GM12878 (cell line): Measurements from ENCODE around the gene MSH5. TPM values are rescaled to one million over a fixed set of nuclear protein-coding genes. Genes with fewer than 3 reads are reported as not detected.

Experiments
- BMI1 ChIP-seq: fragments of 450-650 bp; IDR thresholded peaks from 2 replicates; pipeline ENCODE4 v1.6.1; 2016; ENCODE audit warnings: mild to moderate bottlenecking, moderate library complexity, borderline replicate concordance
- E2F8 ChIP-seq: fragments of 450-650 bp; IDR thresholded peaks from 2 replicates; pipeline ENCODE4 v1.6.1; 2018; ENCODE audit warnings: mild to moderate bottlenecking, low read depth, moderate library complexity; ENCODE audit not compliant: partially characterized antibody
- HCFC1 ChIP-seq: fragments of 150-350 bp; IDR thresholded peaks from 2 replicates; pipeline ENCODE4 v1.6.1; 2014; ENCODE audit warnings: low read length
- HDAC2 ChIP-seq: fragments of 200-600 bp; sonication (generic); IDR thresholded peaks from 2 replicates; pipeline ENCODE4 v1.6.1; 2017
- HDGF ChIP-seq: fragments of 450-650 bp; IDR thresholded peaks from 2 replicates; pipeline ENCODE4 v1.6.1; 2016; ENCODE audit warnings: antibody characterized with exemption
- MAX ChIP-seq: IDR thresholded peaks from 2 replicates; pipeline ENCODE4 v1.6.1; 2012; ENCODE audit warnings: low read depth, low read length, improper control_type of control experiment
- MLLT1 ChIP-seq: fragments of 450-650 bp; IDR thresholded peaks from 2 replicates; pipeline ENCODE4 v1.6.1; 2016; ENCODE audit warnings: mild to moderate bottlenecking
- MTA3 ChIP-seq: IDR thresholded peaks from 2 replicates; pipeline ENCODE4 v1.6.1; 2012; ENCODE audit warnings: low read length, inconsistent platforms, borderline replicate concordance
- NBN ChIP-seq: fragments of 450-650 bp; IDR thresholded peaks from 2 replicates; pipeline ENCODE4 v1.6.1; 2016
- NKRF ChIP-seq: fragments of 450-650 bp; conservative IDR thresholded peaks from 2 replicates; pipeline ENCODE4 v1.6.1; 2017; ENCODE audit warnings: mild to moderate bottlenecking, moderate library complexity
- POU2F2 ChIP-seq: IDR thresholded peaks from 3 replicates; pipeline ENCODE4 v1.6.1; 2011; ENCODE audit warnings: low read depth, mild to moderate bottlenecking, low read length, borderline replicate concordance
- REST ChIP-seq: IDR thresholded peaks from 2 replicates; pipeline ENCODE4 v1.6.1; 2012; ENCODE audit warnings: mild to moderate bottlenecking, low read depth, low read length
- TAF1 ChIP-seq: IDR thresholded peaks from 2 replicates; pipeline ENCODE4 v1.6.1; 2011; ENCODE audit warnings: mild to moderate bottlenecking, low read depth, low read length, borderline replicate concordance
- ZBTB40 ChIP-seq: fragments of 450-650 bp; IDR thresholded peaks from 2 replicates; pipeline ENCODE4 v1.6.1; 2016; ENCODE audit warnings: mild to moderate bottlenecking, moderate library complexity, borderline replicate concordance
- ZSCAN29 ChIP-seq: fragments of 450-650 bp; IDR thresholded peaks from 2 replicates; pipeline ENCODE4 v1.6.1; 2017; ENCODE audit warnings: mild to moderate bottlenecking, moderate library complexity
- polyA plus RNA-seq, 11 experiments: library from polyadenylated mRNA; depleted of rRNA in 4 of 11; unstranded in 6 of 11; stranded (reverse) in 5 of 11; fragments of >200 nt; fragmentation: Nextera tagmentation in 4 of 11; fragmentation: Illumina TruSeq in 1 of 11; extraction: Ambion mirVana in 4 of 11; extraction: Trizol in 1 of 11; gene quantifications; 1 replicate in 1 of 11; 2 replicates in 10 of 11; pipeline versions ENCODE4 v1.2.1 to v1.2.3, GENCODE V29; 2011 to 2016; ENCODE audit warnings: inconsistent platforms in 2 of 11, missing spikeins in 2 of 11, low read depth in 1 of 11
- total RNA-seq, 4 experiments: library from RNA; depleted of rRNA in 3 of 4; stranded (reverse); fragments of >200 nt in 3 of 4; fragmentation: Illumina TruSeq in 1 of 4; extraction: Trizol in 1 of 4; gene quantifications; 2 replicates each; pipeline versions ENCODE4 v1.2.1 to v1.2.3, GENCODE V29; 2013 to 2021

MSH5 gene
- total and polyA plus RNA-seq, 10 of the 15 experiments (the other 5 are each of a cell fraction or from before 2014, with no cell fraction given) = 9.1 to 52.7 (median 30.0) TPM

GRCh38 chr6:31737315-31737990 is 2.4 kb upstream of the MSH5 start (continued):
- TF ChIP-seq MLLT1 (no peak), TAF1 (no peak; the same call in 1 of the 2 replicates), REST (no peak), ZBTB40 (no peak), MAX (no peak), MTA3 (no peak), HDGF (0 out of 2 replicates have a peak, but pooled peaks have one; percentile 31), HDAC2 (no peak), POU2F2 (no peak), ZSCAN29 (no peak), HCFC1 (no peak), NKRF (no peak), E2F8 (no peak), BMI1 (0 out of 2 replicates have a peak, but pooled peaks have one; percentile 12), NBN (no peak)
